ENCODE measurements around the gene GNG12. TPM values are rescaled to one million over a fixed set of nuclear protein-coding genes. Genes with fewer than 3 reads are reported as not detected.
"Not testable (repeated sequence)": the region's sequence is repeated elsewhere in the genome, so short reads cannot be mapped to it uniquely, and the experiment has no call there.

GNG12 gene
- polyA plus RNA-seq, 3 donors: 0.03 TPM; not detected in 2

GRCh38 chr1:67732750-67733151 lies 100.5 kb downstream of the GNG12 start:
- no peaks in the 10 kb centered on the region for H3K36me3 ChIP-seq (replicated peaks in 1 of 2; ENCODE audit: control insufficient read depth in 1 of 2, insufficient read depth in 2 of 2, low read length in 2 of 2)
- no peaks in the 10 kb centered on the region for H3K9me3 Mint-ChIP-seq
- no peak overlapping the region for H3K4me3 Mint-ChIP-seq
- H3K4me2 ChIP-seq (replicated peaks; ENCODE audit: extremely low read depth, low read length, poor library complexity, severe bottlenecking): no peak overlapping the region
- H3K27ac ChIP-seq (ENCODE audit: low read depth in 1 of 2, low read length in 2 of 2): no peak overlapping the region
- H3K4me1 ChIP-seq (ENCODE audit: control insufficient read depth in 1 of 2, insufficient read depth in 2 of 2, low read length in 2 of 2): peaks cover 18 to 20% of the 10 kb centered on the region in 2 donors
- H3K79me2 ChIP-seq (ENCODE audit: insufficient read depth, low read length): no peaks in the 10 kb centered on the region
- peak overlapping the region; percentile 32 for H2AFZ ChIP-seq (ENCODE audit: insufficient read depth, low read depth, low read length, poor library complexity, severe bottlenecking)
- H3K4me1 Mint-ChIP-seq: peaks cover 43% of the 10 kb centered on the region
- 80% methylated on average over 1 of the region's 6 CpGs for WGBS (ENCODE audit: insufficient coverage)
- intact Hi-C loops (cut with micrococcal nuclease): no loop called here
- TF ChIP-seq, protein P1, sequence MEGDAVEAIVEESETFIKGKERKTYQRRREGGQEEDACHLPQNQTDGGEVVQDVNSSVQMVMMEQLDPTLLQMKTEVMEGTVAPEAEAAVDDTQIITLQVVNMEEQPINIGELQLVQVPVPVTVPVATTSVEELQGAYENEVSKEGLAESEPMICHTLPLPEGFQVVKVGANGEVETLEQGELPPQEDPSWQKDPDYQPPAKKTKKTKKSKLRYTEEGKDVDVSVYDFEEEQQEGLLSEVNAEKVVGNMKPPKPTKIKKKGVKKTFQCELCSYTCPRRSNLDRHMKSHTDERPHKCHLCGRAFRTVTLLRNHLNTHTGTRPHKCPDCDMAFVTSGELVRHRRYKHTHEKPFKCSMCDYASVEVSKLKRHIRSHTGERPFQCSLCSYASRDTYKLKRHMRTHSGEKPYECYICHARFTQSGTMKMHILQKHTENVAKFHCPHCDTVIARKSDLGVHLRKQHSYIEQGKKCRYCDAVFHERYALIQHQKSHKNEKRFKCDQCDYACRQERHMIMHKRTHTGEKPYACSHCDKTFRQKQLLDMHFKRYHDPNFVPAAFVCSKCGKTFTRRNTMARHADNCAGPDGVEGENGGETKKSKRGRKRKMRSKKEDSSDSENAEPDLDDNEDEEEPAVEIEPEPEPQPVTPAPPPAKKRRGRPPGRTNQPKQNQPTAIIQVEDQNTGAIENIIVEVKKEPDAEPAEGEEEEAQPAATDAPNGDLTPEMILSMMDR (IDR thresholded peaks at IDR 0.05): no peak
- H3K9me3 ChIP-seq (replicated peaks in 1 of 2; ENCODE audit: control insufficient read depth in 1 of 2, insufficient read depth in 1 of 2, low read length in 2 of 2): no peaks in the 10 kb centered on the region
- H3K27me3 ChIP-seq (ENCODE audit: control insufficient read depth in 2 of 2, insufficient read depth in 2 of 2, low read length in 2 of 2): no peaks in the 10 kb centered on the region
- no peaks in the 10 kb centered on the region for H3K36me3 Mint-ChIP-seq
- H3K27me3 Mint-ChIP-seq (ENCODE audit: low read depth in 3 of 3): peaks cover 0 to 1% (median 0%) of the 10 kb centered on the region in 3 donors
- no peak overlapping the region for H3K4me3 ChIP-seq (replicated peaks in 1 of 3; ENCODE audit: low read depth in 2 of 3, low read length in 3 of 3)
- H3K9ac ChIP-seq (ENCODE audit: insufficient read depth, low read length, poor library complexity, severe bottlenecking): no peak overlapping the region
- no peak for DNase-seq
- H4K20me1 ChIP-seq (ENCODE audit: insufficient read depth, low read length): no peaks in the 10 kb centered on the region
- H3K27ac Mint-ChIP-seq: peak overlapping the region in 2 of 7 donors; percentile 2 to 71

GRCh38 chr1:67731322-67731721 lies 101.9 kb downstream of the GNG12 start:
- no peak for DNase-seq
- WGBS (ENCODE audit: insufficient coverage): 33% methylated on average over 1 of the region's 2 CpGs
- H3K9ac ChIP-seq (ENCODE audit: insufficient read depth, low read length, poor library complexity, severe bottlenecking): no peak overlapping the region
- no peak overlapping the region for H3K4me3 ChIP-seq (replicated peaks in 1 of 3; ENCODE audit: low read depth in 2 of 3, low read length in 3 of 3)
- H3K9me3 Mint-ChIP-seq: no peaks in the 10 kb centered on the region
- no peaks in the 10 kb centered on the region for H3K36me3 ChIP-seq (replicated peaks in 1 of 2; ENCODE audit: control insufficient read depth in 1 of 2, insufficient read depth in 2 of 2, low read length in 2 of 2)
- H3K4me3 Mint-ChIP-seq: no peak overlapping the region
- peaks cover 0 to 1% (median 0%) of the 10 kb centered on the region in 3 donors for H3K27me3 Mint-ChIP-seq (ENCODE audit: low read depth in 3 of 3)
- peaks cover 35% of the 10 kb centered on the region for H3K4me1 Mint-ChIP-seq
- H3K79me2 ChIP-seq (ENCODE audit: insufficient read depth, low read length): no peaks in the 10 kb centered on the region
- intact Hi-C loops (cut with micrococcal nuclease): no loop called here
- TF ChIP-seq, protein P1 (IDR thresholded peaks at IDR 0.05): no peak
- H3K36me3 Mint-ChIP-seq: no peaks in the 10 kb centered on the region
- no peak overlapping the region for H3K4me2 ChIP-seq (replicated peaks; ENCODE audit: extremely low read depth, low read length, poor library complexity, severe bottlenecking)
- no peaks in the 10 kb centered on the region for H4K20me1 ChIP-seq (ENCODE audit: insufficient read depth, low read length)
- no peak overlapping the region for H2AFZ ChIP-seq (ENCODE audit: insufficient read depth, low read depth, low read length, poor library complexity, severe bottlenecking)
- no peaks in the 10 kb centered on the region for H3K9me3 ChIP-seq (replicated peaks in 1 of 2; ENCODE audit: control insufficient read depth in 1 of 2, insufficient read depth in 1 of 2, low read length in 2 of 2)
- no peak overlapping the region for H3K27ac ChIP-seq (ENCODE audit: low read depth in 1 of 2, low read length in 2 of 2)
- H3K4me1 ChIP-seq (ENCODE audit: control insufficient read depth in 1 of 2, insufficient read depth in 2 of 2, low read length in 2 of 2): peaks cover 15 to 16% of the 10 kb centered on the region in 2 donors
- peak overlapping the region in 1 of 7 donors; percentile 62 for H3K27ac Mint-ChIP-seq
- no peaks in the 10 kb centered on the region for H3K27me3 ChIP-seq (ENCODE audit: control insufficient read depth in 2 of 2, insufficient read depth in 2 of 2, low read length in 2 of 2)

DNA sequence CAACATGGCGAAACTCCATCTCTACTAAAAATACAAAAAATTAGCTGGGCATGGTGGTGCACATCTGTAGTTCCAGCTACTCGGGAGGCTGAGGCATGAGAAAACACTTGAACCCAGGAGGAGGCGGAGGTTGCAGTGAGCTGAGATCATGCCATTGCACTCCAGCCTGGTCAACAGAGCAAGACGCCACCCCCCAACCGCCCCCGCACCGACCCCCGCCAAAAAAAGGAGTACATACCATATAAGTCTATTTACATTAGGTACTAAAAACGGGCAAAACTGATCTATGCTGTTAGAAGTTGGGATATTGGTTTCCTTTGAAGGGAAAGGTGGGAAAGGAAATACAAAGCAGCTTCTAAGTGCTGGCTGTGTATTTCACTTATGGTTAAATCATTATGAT lies 103.0 kb downstream of the GNG12 start:
- intact Hi-C loops (cut with micrococcal nuclease); H3K27me3 Mint-ChIP-seq (ENCODE audit: low read depth in 3 of 3): not testable (repeated sequence)

More for the DNA sequence above, 103.0 kb downstream of the GNG12 start:
- not testable (repeated sequence) for H3K27ac ChIP-seq (ENCODE audit: low read depth in 1 of 2, low read length in 2 of 2); H2AFZ ChIP-seq (ENCODE audit: insufficient read depth, low read depth, low read length, poor library complexity, severe bottlenecking); H3K4me2 ChIP-seq (replicated peaks; ENCODE audit: extremely low read depth, low read length, poor library complexity, severe bottlenecking); H3K27ac Mint-ChIP-seq; H3K79me2 ChIP-seq (ENCODE audit: insufficient read depth, low read length); H3K4me3 ChIP-seq (replicated peaks in 1 of 3; ENCODE audit: low read depth in 2 of 3, low read length in 3 of 3); H3K9ac ChIP-seq (ENCODE audit: insufficient read depth, low read length, poor library complexity, severe bottlenecking); H3K27me3 ChIP-seq (ENCODE audit: control insufficient read depth in 2 of 2, insufficient read depth in 2 of 2, low read length in 2 of 2); H3K36me3 ChIP-seq (replicated peaks in 1 of 2; ENCODE audit: control insufficient read depth in 1 of 2, insufficient read depth in 2 of 2, low read length in 2 of 2); H3K9me3 ChIP-seq (replicated peaks in 1 of 2; ENCODE audit: control insufficient read depth in 1 of 2, insufficient read depth in 1 of 2, low read length in 2 of 2); H4K20me1 ChIP-seq (ENCODE audit: insufficient read depth, low read length); DNase-seq; H3K9me3 Mint-ChIP-seq; H3K36me3 Mint-ChIP-seq; H3K4me3 Mint-ChIP-seq
- peaks cover 7 to 12% of the 10 kb centered on the region in 2 donors for H3K4me1 ChIP-seq (ENCODE audit: control insufficient read depth in 1 of 2, insufficient read depth in 2 of 2, low read length in 2 of 2)
- 95% methylated on average over 3 of the region's 9 CpGs for WGBS (ENCODE audit: insufficient coverage)
- H3K4me1 Mint-ChIP-seq: peaks cover 28% of the 10 kb centered on the region

Data from CD14-positive monocyte (primary cell).